HG03460 (cell line): Measurements from ENCODE around the gene PLCH1.

Experiments used
- ATAC-seq: cut with Tn5 transposase; IDR thresholded peaks from one replicate; pipeline ENCODE4 v1.9.1; 2021; ENCODE audit not compliant: unreplicated experiment

The PLCH1 gene

DNA sequence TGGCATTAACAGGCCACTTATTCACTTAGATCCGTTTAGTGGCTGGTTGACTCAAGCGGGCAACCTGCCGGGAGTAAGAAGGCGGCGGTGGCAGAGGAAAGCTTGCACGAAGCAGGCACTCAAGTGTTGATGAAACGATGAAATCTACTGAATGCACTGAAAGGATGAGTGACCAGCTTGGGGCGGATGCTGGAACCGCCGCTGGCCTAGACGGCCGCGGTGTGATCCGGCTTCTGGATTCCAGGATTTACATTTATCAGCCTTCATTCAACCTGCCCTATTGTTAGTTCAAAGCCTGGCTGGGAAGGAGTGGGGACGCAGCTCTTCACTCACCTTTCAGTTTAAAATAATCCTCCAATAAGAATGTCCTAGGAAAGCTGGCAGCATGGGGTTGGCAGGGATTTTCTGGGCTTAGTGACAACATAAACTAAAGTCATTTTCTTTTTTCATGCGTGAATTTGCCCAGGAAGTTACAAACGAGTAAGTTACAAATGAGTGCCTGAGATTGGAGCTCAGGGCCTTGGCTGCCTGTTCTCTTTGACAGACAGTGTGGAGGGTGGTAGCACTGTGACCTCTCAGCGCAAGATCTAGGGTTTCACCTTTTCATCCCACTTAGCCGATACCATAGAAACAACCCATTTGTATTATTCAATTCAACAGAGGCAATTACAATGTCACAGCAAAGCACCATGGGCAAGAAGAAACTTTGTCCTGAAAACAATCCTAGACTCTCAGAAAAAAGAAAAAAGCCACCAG lies 1.1 kb upstream of the PLCH1 start:
- ATAC-seq = no peak

DNA sequence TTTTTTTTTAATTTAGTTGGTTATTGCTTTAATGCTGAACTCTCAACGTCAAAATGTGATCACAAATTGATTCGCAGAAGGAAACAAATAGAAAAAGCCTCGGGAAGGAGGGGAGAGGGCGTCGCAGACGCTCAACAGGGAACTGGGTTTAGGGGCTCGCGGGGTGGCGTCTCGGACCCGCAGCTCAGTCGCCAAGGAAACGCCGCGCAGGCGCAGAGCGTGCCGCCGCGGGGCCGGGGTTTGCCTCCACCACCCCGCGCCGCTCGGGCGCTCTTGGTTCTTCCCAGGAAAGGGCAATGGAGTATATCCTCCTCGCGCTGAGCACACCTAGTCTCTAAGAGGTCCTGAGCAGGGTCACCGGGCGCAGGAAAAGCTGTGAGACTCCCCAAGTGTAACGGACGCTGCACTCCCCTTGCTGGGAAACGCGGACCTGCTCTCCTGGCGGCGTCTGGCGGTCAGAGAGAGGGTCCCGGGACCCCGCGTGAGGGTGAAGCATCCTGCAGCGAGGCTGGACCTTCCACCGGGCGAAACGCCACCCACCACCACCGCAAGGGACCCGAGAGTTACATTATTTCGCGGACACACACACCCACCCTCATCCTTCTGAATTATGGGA lies 753 bp downstream of the PLCH1 start:
- ATAC-seq = peak; percentile 32

DNA sequence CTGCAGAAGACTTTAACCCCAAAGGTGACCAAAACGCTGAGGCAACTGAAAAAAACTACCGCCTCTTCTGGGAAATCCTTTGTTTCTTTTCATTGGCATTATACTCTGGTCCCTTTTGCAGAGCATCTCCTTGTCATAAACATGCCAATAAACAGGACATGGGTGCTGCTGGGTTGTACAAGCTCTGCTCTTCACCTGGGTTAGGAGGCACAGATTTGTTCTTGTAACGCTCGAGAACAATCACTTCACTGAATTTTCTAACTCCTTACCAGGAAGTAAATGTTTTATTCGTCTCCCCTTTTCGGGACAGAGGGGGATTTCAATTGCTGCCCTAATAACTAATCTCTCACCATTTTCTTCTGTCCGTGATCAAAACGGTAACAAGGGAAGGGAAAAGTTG lies 1.3 kb downstream of the PLCH1 start:
- ATAC-seq = no peak

DNA sequence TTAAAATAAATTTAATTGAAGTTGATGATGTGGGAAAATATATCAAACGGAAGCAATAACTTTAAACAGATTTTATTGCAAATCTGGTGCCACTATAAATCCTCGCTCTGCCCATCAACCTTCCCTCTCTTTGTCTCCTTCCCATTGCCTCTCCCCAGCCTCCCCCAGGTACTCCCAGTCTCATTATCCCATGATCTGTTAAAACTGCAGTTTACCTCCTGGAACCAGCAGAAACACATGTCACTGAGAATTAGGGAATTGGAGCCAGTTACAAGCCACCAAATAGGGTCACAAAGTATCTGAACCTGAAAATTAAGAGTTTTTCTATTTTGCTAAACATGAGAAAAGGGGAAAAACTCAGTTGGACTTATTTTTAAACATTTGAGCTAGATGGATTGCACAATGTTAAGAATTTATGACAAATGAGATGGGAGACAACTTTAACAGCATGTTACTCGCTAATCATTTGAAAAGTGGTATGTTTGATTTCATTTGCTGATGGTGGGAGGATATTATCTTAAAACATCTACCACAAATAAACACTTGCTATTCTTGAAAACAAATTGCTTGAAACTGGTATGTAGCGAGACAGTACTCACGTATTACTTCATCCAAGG lies 2.4 kb downstream of the PLCH1 start:
- ATAC-seq = no peak

DNA sequence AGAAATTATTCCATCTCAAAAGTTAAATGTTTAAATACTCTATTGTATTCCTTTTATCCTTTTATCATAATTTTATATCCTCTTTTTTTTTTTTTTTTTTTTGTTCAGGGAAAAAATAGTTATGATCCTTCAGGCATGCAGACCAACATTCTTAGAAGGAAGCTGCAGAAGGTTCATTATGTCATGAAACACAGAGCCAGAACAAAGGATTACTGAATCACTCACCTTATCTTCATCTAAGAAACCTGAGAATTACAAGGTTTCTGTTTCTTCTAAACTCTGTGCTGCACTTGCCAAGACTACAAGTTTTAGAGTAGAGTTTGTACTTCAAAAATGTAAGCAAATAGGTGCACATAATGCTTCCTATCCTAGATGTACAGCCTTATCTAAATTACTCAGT lies 3.3 kb downstream of the PLCH1 start:
- no peak for ATAC-seq

DNA sequence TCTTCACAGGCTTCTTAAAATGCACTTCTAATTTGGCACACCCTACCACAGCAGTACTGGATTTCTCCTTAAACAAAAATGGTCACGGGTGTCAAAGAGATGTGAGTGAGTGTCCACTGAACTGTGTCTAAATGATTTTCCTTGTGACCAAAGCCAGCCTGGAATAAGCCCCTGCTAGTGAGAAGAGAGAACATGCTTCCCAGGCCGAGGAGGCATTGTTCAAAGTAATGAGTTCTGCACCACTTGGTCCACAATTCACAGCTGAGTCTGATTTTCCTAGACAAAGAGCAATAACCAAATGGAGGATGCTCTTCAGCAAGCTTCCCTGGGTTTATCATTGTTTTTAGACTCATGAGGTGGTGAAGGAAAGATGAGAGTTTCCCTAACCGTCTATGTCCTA lies 3.8 kb downstream of the PLCH1 start:
- no peak for ATAC-seq

DNA sequence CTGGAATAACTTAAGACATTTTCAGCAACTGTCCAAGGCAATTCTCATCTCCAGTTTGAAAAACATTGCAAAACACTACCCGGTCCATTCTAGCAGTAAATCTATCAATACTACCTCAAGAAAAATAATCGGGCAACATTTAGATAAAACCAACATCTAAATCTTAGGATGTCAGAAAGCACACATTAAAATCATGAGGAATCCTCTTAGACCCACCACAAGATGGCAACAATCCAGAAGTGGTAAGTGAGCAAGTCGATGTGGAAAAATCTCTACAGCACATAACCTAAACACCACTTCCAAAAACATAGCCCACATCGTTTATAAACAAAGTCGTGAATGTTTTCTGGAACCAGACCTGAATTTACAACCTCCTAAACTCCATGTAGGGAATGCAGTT lies 5.7 kb downstream of the PLCH1 start:
- no peak for ATAC-seq

DNA sequence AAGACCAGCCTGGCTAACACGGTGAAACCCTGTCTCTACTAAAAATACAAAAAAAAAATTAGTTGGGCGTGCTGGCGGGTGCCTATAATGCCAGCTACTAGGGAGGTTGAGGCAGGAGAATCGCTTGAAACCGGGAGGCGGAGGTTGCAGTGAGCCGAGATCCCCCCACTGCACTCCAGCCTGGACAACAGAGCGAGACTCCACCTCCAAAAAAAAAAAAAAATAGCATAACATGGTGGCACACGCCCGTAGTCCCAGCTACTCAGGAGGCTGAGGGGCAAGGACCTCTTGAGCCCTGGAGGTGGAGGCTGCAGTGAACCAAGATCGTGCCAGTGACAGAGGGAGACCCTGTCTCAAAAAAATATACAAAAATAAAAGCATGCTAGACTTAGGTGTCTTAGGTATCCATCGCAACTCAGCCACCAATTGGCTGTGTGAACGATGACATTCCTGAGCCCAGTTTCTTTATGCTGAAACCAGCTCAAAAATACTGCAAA lies 6.2 kb downstream of the PLCH1 start:
- ATAC-seq = no peak

DNA sequence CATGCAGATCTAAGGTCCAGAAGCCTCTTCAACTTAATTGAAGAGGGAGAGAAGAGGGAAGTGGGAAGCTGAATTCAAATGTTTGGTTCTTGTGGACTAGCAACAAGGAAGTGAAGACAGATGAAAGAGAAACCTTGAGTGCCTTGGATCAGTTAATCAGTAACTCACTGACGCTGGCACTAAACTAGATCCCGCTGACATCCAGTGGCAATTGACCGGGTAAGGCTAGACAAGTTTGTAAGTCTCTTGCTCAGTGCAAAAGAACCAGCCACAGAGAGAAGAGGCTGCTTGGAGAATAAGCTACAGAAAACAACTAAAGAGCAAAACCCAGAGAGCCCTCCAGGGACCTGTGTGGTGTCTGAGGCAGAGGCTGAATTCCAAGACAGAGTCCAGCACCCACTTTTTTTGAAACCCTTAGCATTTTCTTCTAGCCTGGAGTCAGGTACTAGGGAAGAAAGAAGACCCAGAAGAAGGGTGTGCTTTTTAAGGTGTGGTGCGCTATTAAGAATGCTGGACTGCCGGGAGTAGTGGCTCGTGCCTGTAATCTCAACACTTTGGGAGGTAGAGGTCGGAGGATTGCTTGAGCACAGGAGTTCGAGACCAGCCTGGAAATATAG lies 6.9 kb downstream of the PLCH1 start:
- peak; percentile 99 for ATAC-seq

DNA sequence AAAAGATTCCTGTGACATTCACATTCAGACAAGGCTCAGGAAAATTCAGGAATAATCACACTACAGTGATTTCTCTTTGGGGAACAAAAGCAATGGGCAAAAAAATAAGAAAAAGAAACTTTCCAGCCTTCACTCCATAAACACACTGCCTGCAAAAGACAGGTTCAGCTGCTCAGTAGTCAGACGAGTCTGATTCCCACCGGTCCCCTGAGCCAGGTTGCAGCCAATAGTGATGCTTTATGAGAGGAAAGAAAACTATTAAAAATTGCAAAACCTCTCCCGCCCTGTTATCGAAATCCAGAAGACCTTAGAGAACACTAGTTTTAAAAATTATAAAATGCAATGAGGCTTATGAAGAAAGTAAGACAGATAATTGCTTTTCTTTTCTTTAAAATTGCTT lies 8.5 kb downstream of the PLCH1 start:
- no peak for ATAC-seq

DNA sequence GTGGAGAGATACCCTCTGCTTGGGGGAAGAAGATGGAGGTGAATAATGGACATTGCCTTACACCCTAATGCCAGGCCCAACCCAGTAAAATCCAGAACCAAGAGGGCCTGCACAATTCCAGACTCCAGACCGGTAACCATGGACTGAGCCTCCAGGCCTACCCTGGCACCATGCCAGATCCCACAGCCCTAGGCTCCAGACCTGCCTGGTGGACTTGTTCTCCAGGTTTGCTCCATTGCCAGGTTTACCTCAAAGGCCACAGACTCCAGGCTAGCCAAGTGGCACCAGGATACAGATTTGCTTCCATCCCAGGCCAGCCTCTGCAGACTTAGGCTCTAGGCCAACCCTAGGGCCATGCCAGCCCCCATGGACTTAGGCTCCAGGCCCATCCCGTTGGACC lies 14.0 kb downstream of the PLCH1 start:
- no peak for ATAC-seq

DNA sequence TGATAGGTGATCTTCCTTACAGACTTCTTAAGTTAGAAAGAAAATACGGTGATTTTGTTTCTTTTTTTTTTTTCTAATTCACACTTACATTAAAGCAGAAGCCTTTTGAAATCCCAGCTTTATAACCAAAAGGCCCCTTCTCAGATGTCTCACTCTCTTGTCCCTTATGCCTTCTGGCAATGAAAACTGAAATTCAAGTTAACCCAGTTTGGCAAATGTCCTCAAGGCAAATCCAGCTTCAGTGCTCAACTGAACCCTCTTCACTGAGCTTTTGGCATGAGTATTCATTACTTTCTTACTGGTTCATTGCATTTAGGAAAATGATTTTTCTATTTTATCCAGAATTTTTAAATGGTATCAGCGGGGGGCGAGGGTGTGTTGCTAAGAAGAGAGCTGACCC lies 17.0 kb downstream of the PLCH1 start:
- no peak for ATAC-seq

DNA sequence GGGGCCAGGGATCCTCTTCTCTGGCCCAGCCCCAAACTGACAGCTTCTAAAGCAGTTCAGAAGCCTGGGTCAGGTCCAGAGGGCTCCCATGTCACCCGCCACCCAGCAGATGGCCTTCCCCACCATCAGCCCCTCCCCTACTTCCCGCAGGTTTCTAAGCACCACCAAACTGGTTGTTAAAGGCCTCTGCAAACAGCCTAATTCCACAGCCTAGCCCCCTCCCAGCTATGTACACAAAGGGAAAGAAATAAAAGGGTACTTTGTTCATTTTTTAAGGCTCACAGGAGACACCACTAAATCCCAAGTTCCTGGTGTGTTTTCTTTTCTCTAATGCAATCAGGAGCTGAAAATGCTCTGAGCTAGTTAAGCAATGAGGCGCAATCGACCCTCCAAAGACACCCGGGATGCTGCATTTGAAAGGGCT lies 30.6 kb downstream of the PLCH1 start:
- ATAC-seq = no peak

DNA sequence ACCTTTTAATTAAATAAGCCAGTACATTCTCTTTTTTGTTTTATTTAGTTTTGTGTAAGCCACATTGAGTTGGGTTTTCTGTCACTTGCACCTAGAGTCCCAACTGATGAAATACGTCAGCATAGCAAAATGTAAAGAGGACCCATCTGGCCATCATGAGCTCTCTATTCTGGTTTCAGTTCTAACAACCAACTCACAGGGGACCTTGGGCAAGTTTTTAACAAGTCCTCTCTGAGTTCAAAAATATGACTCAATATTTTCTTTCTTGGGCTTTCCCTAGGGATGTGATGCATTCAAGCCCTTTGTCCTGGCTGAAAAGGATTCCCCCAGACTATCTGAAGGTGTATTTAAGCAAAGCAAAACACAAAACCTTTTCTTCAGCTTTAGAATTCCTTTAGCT lies 32.9 kb downstream of the PLCH1 start:
- peak; percentile 94 for ATAC-seq

DNA sequence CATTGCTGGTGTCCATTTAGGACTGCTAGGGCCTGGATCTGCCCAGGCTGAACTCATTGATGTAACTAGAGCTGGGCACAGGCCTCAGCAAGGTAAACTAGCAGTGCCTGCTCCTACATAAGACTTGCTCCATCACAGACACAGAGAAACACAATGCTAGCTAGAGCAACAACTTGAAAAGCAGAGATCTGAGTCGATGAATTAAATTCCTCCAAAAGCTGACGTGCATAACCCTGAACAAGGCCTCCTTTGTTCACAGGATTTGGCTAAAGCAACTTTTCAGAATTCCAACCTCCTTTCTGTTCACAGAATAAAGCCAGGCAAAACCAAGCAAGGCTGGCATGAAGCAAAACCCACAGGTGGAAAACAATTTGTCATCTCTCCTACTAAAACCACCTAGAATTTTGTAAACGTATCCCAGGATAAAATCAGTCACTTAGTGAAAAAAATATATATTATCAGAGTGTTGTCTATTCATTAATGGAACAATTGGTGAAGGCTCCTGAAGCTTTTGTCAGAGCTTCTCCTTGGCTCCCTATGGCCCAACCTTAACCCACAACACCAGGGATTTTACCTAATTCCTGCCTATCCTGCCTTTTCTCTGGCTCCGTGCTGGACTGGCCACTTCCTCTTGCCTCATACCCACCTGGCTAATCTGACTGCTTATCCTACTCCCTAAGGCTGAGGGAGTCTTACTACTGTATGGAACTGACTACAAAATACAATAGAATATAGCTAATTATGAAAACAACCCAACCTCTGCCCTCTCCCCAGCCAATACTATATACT lies 39.9 kb downstream of the PLCH1 start:
- ATAC-seq = no peak

DNA sequence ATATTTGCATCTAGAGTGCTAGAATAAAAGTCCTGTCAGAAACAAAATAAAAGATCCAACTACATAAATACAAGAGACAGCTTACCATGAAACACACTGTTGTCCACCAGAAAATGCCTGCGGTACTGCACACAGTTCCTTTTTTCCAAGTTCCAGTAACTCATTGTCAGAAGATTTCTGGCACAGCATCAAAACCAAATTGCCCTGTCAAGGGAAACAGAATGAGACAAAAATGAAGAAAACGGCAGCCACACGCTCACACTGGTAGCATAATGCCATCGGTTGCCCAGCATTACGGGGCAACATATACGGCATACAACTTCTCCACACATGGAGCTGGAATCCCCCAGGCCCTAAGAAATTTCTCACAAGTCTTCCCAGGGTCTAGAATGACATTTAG lies 40.8 kb downstream of the PLCH1 start:
- no peak for ATAC-seq

DNA sequence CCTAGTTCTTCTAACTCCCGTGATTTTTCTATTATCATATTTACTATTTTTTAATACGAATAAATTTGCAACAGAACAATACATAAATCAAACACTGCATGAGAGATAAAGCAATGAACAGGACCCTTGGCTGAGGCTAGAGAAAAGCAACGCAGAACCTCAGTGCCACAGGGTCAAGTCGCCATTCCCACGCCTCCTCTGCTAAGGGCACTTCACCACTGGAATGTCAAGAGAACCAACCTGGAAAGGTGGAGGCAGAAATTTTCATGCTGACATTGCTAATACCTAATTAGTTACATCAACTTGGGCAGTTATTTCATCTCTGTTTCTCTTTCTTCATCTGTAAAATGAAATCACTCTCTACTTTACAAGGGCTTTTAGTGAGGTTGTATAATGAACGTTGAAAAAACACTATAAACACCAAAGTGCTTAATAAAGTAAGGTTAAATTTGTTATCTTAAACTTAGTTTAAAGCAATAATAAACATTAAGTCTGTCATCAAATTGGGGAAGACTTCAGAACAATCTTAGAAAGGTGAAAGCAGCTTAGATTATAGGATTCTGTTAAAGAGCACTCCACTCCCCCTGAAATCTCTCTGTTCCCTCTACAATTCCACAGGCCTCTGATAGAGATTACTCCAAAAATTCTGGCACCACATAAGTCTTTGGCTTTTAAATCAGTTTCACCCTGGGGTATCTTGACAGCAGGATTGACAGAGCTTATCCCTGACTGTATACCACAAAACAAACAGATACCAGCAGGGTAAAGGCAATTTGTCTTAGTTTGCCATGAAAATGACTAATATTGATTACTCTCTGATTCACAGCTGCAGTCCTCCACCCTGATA lies 41.9 kb downstream of the PLCH1 start:
- ATAC-seq = no peak

DNA sequence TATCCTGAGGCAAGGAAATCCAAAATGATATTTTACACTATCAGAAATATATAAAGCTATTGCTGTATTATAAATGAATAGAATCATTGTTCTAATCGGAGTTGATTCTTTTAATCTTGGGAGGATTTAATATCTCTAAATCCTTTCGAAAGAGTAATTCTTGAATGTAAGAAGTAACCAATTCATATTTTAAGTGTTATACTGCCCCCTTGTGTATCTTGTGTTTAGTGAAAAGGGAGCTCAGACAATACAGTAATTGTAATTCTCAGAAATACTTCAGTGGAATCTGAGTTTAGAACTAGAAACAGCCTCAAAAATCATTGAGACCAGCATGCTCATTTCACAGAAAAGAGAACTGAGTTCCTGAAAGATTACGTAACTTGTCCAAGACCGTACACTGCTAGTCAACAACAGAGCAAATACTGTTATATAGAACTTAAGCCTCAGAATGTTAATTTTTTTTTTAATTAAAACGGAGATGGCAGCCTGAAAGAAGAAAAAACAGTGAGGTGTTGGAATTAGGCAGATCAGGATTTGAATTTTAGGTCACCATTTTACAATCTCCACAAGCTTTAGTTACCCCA lies 42.9 kb downstream of the PLCH1 start:
- ATAC-seq = no peak

DNA sequence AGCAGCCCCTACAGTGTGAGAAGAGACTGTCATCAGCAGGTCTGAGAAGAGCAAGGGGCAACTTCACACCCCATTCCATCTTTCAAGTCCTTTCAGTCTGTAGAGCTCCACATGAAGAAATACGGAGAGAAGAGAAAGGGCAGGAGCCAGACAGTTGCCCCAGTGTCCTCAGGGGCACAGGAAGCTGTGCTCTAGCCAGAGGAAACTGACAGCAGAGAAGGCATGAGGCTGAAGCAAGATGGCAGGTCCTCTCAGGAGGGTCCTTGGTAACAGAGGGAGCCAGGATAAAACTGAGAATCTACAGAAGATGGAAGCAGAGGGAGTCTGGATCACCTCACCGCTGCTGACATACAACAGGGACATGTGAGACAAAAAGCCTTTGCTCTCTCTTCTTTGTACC lies 47.3 kb downstream of the PLCH1 start:
- no peak for ATAC-seq

DNA sequence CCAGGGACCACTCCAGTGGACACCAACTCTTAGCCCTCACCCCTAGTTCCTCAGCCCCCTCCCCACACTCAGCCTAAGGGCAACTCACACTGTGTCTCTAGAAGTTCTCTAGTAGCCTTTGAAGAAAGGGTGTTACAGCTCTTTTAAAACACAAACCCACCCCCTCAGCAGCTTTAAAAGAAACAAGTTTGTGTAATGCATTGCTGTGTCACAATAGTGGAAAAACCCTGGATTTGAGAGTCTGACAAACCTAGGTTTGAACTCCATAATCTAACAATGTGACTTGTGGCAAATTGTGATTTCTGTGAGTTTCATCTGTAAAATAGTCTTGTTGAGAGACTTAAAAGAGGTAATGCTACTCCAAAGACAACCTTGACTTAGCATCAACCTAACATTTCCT lies 54.0 kb downstream of the PLCH1 start:
- no peak for ATAC-seq
